DND-41 (cell line): ENCODE data around the gene PPP1R16B.

Experiments
- ATAC-seq: fragments of 200-7000 bp; cut with Tn5 transposase; 3 replicates; pipeline ENCODE4 v1.9.1; 2021; ENCODE audit warnings: low read depth; ENCODE audit not compliant: insufficient read depth
- DNase-seq: peaks from one replicate; pipeline ENCODE4 v3.0.0-alpha.2; 2020
- H2AFZ ChIP-seq: 2 replicates; pipeline ENCODE4 v1.6.0; 2012; ENCODE audit warnings: low read depth, low read length
- H3K27ac ChIP-seq: 2 replicates; pipeline ENCODE4 v1.5.1; 2012; ENCODE audit warnings: low read length, inconsistent platforms
- H3K27me3 ChIP-seq: fragments of 200-600 bp; sonication (generic); 2 replicates; pipeline ENCODE4 v1.6.0; 2012; ENCODE audit warnings: low read length, mild to moderate bottlenecking, inconsistent platforms; ENCODE audit not compliant: insufficient read depth, poor library complexity
- H3K36me3 ChIP-seq: 2 replicates; pipeline ENCODE4 v1.5.1; 2012; ENCODE audit warnings: low read length, inconsistent platforms; ENCODE audit not compliant: insufficient read depth
- H3K4me1 ChIP-seq: 2 replicates; pipeline ENCODE4 v1.5.1; 2012; ENCODE audit warnings: mild to moderate bottlenecking, low read length; ENCODE audit not compliant: insufficient read depth
- H3K4me2 ChIP-seq: 2 replicates; pipeline ENCODE4 v1.6.0; 2012; ENCODE audit warnings: mild to moderate bottlenecking, moderate library complexity, low read length, inconsistent platforms; ENCODE audit not compliant: insufficient read depth
- H3K4me3 ChIP-seq, 2 experiments: fragments of 200-600 bp in 1 of 2; shearing (Covaris generic) in 1 of 2; 2 replicates each; pipeline ENCODE4 v1.5.1; 2012 to 2016; ENCODE audit warnings: inconsistent platforms in 2 of 2, low read length in 2 of 2, mild to moderate bottlenecking in 2 of 2, low read depth in 1 of 2, moderate library complexity in 1 of 2
- H3K79me2 ChIP-seq: 2 replicates; pipeline ENCODE4 v1.6.0; 2012; ENCODE audit warnings: low read length, inconsistent platforms; ENCODE audit not compliant: insufficient read depth
- H3K9ac ChIP-seq: 2 replicates; pipeline ENCODE4 v1.6.0; 2012; ENCODE audit warnings: low read depth, mild to moderate bottlenecking, inconsistent platforms, low read length, moderate library complexity
- H3K9me3 ChIP-seq: 2 replicates; pipeline ENCODE4 v1.5.1; 2012; ENCODE audit warnings: low read length, moderate library complexity, mild to moderate bottlenecking, inconsistent platforms; ENCODE audit not compliant: insufficient read depth, severe bottlenecking
- H4K20me1 ChIP-seq: 2 replicates; pipeline ENCODE4 v1.6.0; 2012; ENCODE audit warnings: low read length; ENCODE audit not compliant: insufficient read depth
- CTCF ChIP-seq: IDR thresholded peaks from 2 replicates; pipeline ENCODE4 v1.5.1; 2012; ENCODE audit warnings: borderline replicate concordance, low read length, moderate library complexity, mild to moderate bottlenecking; ENCODE audit not compliant: poor library complexity, severe bottlenecking; ENCODE audit errors: extremely low read depth
- EZH2 ChIP-seq: IDR thresholded peaks from 3 replicates; pipeline ENCODE4 v1.6.1; 2012; ENCODE audit warnings: borderline replicate concordance, low read depth, mild to moderate bottlenecking, moderate library complexity, low read length, inconsistent platforms; ENCODE audit not compliant: severe bottlenecking

The PPP1R16B gene

DNA sequence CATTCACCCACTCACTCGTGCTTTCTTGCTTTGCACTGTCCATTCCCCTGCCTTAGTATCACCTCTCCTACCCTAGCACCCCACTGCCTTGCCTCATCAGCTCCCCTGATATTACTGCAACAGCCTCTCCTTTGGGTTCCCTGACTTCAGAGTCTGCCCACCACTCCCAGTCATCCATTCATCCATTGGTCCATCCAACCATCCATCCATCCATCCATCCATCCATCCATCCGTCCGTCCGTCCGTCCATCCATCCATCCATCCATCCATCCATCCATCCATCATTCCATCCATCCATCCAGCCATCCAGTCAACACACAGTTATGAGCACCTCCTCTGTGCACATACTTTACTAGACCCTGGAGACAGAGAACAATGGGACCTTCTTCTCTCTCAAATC, 97.8 kb downstream of the PPP1R16B start:
- no peak overlapping the region for H3K4me2 ChIP-seq
- 0 out of 2 replicates have a peak, but pooled peaks cover 3% of the 10 kb centered on the region for H4K20me1 ChIP-seq
- no peak for DNase-seq
- no peak for ATAC-seq
- no peaks in the 10 kb centered on the region for H3K4me1 ChIP-seq
- no peaks in the 10 kb centered on the region for H3K36me3 ChIP-seq
- H3K79me2 ChIP-seq = no peaks in the 10 kb centered on the region
- H3K27ac ChIP-seq = no peak overlapping the region
- TF ChIP-seq EZH2 = no peak
- no peak for TF ChIP-seq CTCF
- H3K27me3 ChIP-seq = no peaks in the 10 kb centered on the region
- no peak overlapping the region for H2AFZ ChIP-seq
- no peaks in the 10 kb centered on the region for H3K9me3 ChIP-seq
- no peak overlapping the region for H3K9ac ChIP-seq
- H3K4me3 ChIP-seq = no peak overlapping the region

DNA sequence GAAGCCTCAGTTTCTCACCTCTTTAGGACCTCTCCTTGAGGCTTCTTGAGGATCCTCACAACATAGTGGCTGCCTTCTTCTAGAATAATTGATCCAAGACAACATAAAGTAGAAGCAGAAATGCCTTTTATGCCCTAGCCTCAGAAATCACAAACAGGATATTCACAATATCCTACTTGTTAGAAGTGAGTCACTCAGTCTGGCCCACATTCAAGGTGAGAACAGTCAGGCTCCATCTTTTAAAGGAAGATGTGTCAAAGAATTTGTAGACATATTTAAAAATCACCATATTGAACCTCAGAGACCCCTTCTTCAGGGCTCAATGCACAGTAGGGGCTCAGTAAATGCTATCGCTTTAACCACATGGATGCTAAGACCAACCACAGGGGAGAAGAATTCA, 99.9 kb downstream of the PPP1R16B start:
- TF ChIP-seq EZH2 (no peak), CTCF (no peak)
- H3K4me1 ChIP-seq = no peaks in the 10 kb centered on the region
- H3K79me2 ChIP-seq = no peaks in the 10 kb centered on the region
- H3K36me3 ChIP-seq = no peaks in the 10 kb centered on the region
- H3K4me2 ChIP-seq = no peak overlapping the region
- no peak overlapping the region for H2AFZ ChIP-seq
- no peaks in the 10 kb centered on the region for H3K9me3 ChIP-seq
- no peak overlapping the region for H3K27ac ChIP-seq
- H3K9ac ChIP-seq = no peak overlapping the region
- H3K4me3 ChIP-seq = no peak overlapping the region
- 0 out of 2 replicates have a peak, but pooled peaks cover 2% of the 10 kb centered on the region for H4K20me1 ChIP-seq
- H3K27me3 ChIP-seq = no peaks in the 10 kb centered on the region
- no peak for ATAC-seq
- no peak for DNase-seq

DNA sequence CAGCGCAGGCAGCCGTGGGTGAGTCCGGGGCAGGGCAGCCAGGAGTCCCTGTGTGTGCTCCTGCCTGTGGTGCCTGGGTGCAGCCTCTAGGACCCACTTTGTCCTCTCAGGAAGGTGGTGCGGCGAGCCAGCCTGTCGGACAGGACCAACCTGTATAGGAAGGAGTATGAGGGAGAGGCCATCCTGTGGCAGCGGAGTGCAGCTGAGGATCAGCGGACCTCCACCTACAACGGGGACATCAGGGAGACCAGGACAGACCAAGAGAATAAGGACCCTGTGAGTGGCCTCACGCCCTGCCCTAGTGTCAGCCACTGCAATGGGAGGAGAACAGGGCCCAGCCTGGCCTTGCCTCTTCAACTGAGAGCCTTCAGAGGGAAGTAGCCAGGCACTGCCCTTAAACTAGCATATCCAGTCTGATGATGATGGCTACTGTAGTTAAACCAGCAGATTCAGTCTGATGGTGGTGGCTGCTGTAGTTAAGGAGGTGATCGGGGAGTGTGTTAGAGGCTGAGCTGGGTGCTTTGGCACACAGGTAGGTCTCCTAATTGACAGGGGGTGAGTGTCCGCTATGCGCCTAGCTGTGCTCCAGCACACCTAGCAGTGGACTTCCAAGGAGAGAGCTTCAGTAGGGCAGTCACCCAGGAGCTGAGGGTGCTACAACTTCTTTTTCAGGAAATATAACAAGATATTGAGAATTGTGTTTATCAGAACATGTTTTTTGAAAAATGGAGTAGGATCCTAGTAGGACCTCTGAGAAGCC, 102.6 kb downstream of the PPP1R16B start:
- H3K4me1 ChIP-seq = no peaks in the 10 kb centered on the region
- no peak overlapping the region for H3K4me3 ChIP-seq
- H3K9ac ChIP-seq = no peak overlapping the region
- ATAC-seq = no peak
- H4K20me1 ChIP-seq = no peaks in the 10 kb centered on the region
- no peaks in the 10 kb centered on the region for H3K9me3 ChIP-seq
- H3K79me2 ChIP-seq = no peaks in the 10 kb centered on the region
- H3K36me3 ChIP-seq = no peaks in the 10 kb centered on the region
- no peak overlapping the region for H2AFZ ChIP-seq
- no peaks in the 10 kb centered on the region for H3K27me3 ChIP-seq
- DNase-seq = no peak
- no peak overlapping the region for H3K27ac ChIP-seq
- no peak for TF ChIP-seq EZH2
- no peak for TF ChIP-seq CTCF
- no peak overlapping the region for H3K4me2 ChIP-seq
